Muscle of arm (tissue), 12 donors: ENCODE results near the gene C2CD5. TPM values are rescaled to one million over a fixed set of nuclear protein-coding genes. Genes with fewer than 3 reads are reported as not detected.
A peak's percentile ranks its signal among the peaks of the same experiment; 100 is the strongest.
"Not testable (repeated sequence)": the region's sequence is repeated elsewhere in the genome, so short reads cannot be mapped to it uniquely, and the experiment has no call there.

Experiments
- DNase-seq: peaks from one replicate; pipeline ENCODE4 v3.0.0-alpha.2; 2013
- polyA plus RNA-seq, 12 donors: library from polyadenylated mRNA; unstranded; fragments of 120-200 nt; gene quantifications; one replicate each; pipeline ENCODE4 v1.2.1, GENCODE V29; 2013; ENCODE audit not compliant: insufficient read length in 12 of 12

Gene C2CD5
- polyA plus RNA-seq, 12 donors, result 23.9 to 58.6 (median 37.6) TPM; not detected in 1

- DNase-seq, result not testable (repeated sequence)
Observed at GRCh38 chr12:22480814-22481213, 63.5 kb downstream of the C2CD5 start.

- DNase-seq, result no peak
Observed at GRCh38 chr12:22480016-22480415, 64.3 kb downstream of the C2CD5 start.

GRCh38 chr12:22477894-22478287, 66.5 kb downstream of the C2CD5 start:
- DNase-seq, result no peak

- DNase-seq, result no peak
Observed at GRCh38 chr12:22477166-22477893, 67.0 kb downstream of the C2CD5 start.

- DNase-seq, result no peak
Observed at GRCh38 chr12:22476133-22476532, 68.2 kb downstream of the C2CD5 start.

GRCh38 chr12:22474970-22475720, 69.2 kb downstream of the C2CD5 start:
- no peak for DNase-seq

GRCh38 chr12:22473212-22473611, 71.1 kb downstream of the C2CD5 start:
- no peak for DNase-seq

- no peak for DNase-seq
Observed at GRCh38 chr12:22467190-22467589, 77.2 kb downstream of the C2CD5 start.

GRCh38 chr12:22463306-22463705, 81.0 kb downstream of the C2CD5 start:
- no peak for DNase-seq

GRCh38 chr12:22461786-22462185, 82.6 kb downstream of the C2CD5 start:
- no peak for DNase-seq

- DNase-seq, result peak; percentile 31
Observed at GRCh38 chr12:22459838-22460490, 84.4 kb downstream of the C2CD5 start.

- no peak for DNase-seq
Observed at GRCh38 chr12:22458298-22458937, 85.9 kb downstream of the C2CD5 start.

- DNase-seq, result no peak
Observed at GRCh38 chr12:22457085-22457484, 87.3 kb downstream of the C2CD5 start.

- DNase-seq, result no peak
Observed at GRCh38 chr12:22453511-22453910, 90.8 kb downstream of the C2CD5 start.

- no peak for DNase-seq
Observed at GRCh38 chr12:22447223-22447622, 97.1 kb downstream of the C2CD5 start.

GRCh38 chr12:22444317-22444665, 100.1 kb downstream of the C2CD5 start:
- not testable (repeated sequence) for DNase-seq

GRCh38 chr12:22443379-22444316, 100.7 kb downstream of the C2CD5 start:
- peak; percentile 76 for DNase-seq

GRCh38 chr12:22437031-22437806, 107.1 kb downstream of the C2CD5 start:
- DNase-seq, result no peak

GRCh38 chr12:22435583-22435982, 108.8 kb downstream of the C2CD5 start:
- no peak for DNase-seq

- DNase-seq, result no peak
Observed at GRCh38 chr12:22431693-22432251, 112.6 kb downstream of the C2CD5 start.
